Measurements from ENCODE around the gene ZNF333.

DNA sequence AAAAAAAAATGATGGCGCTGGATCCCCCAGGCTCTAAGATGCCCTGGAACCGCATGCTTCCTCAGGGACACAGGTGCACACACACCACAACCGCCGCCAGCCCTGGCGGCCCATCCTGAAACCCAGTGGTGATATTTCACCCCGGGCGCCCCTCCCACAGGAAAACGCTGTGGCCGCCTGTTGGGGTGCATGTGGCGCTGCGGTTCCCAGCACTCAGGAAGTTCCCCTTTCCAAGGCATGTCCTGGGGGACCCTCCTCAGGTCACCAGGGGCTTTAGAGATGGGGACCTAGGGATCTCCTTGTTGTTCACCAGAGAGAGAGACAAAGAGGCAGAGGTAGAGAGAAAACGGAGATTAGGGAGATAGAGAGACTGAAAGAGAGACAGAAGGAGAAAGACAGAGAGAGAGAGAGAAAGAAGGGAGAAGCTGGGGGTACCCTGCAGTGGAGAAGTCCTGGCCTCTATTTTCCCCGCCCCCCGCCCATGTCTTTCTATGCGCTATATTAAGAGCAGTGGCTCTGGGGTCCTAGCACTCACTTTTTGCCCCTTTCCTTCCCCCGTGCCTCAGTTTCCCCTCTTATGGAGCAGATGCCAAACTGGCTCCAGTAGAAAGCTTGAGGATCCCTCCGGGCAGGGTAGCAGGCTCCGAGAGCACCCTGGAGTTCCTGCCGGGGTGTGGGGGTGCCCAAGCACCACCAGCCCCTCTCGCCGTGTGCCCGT lies 86.2 kb downstream of the ZNF333 start:
- TF ChIP-seq, protein P1, sequence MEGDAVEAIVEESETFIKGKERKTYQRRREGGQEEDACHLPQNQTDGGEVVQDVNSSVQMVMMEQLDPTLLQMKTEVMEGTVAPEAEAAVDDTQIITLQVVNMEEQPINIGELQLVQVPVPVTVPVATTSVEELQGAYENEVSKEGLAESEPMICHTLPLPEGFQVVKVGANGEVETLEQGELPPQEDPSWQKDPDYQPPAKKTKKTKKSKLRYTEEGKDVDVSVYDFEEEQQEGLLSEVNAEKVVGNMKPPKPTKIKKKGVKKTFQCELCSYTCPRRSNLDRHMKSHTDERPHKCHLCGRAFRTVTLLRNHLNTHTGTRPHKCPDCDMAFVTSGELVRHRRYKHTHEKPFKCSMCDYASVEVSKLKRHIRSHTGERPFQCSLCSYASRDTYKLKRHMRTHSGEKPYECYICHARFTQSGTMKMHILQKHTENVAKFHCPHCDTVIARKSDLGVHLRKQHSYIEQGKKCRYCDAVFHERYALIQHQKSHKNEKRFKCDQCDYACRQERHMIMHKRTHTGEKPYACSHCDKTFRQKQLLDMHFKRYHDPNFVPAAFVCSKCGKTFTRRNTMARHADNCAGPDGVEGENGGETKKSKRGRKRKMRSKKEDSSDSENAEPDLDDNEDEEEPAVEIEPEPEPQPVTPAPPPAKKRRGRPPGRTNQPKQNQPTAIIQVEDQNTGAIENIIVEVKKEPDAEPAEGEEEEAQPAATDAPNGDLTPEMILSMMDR (conservative IDR thresholded peaks at IDR 0.05; ENCODE audit: low read depth, low read length) = no peak
- TF ChIP-seq EZH2 (IDR thresholded peaks at IDR 0.05; ENCODE audit: borderline replicate concordance, low read depth, low read length, poor library complexity, severe bottlenecking) = no peak
